Neural cell (in vitro differentiated cells): Measurements from ENCODE around the gene MEGF6. TPM values are rescaled to one million over a fixed set of nuclear protein-coding genes. Genes with fewer than 3 reads are reported as not detected.

Experiments used
- H2AFZ ChIP-seq: fragments of 200-600, 300-800 bp; sonication (generic), shearing (Covaris generic); 2 replicates; pipeline ENCODE4 v1.6.0; 2014; ENCODE audit warnings: low read depth, mild to moderate bottlenecking, antibody characterized with exemption, low read length, moderate library complexity
- H3F3A ChIP-seq: fragments of 200-600 bp; shearing (Covaris generic); 2 replicates; pipeline ENCODE4 v1.6.1; 2016; ENCODE audit warnings: mild to moderate bottlenecking, moderate library complexity, mixed read lengths, antibody characterized with exemption, low read length; ENCODE audit not compliant: insufficient read depth, poor library complexity, severe bottlenecking
- H3K27ac ChIP-seq: fragments of 200-600, 300-800 bp; sonication (generic), shearing (Covaris generic); 2 replicates; pipeline ENCODE4 v1.5.1; 2014; ENCODE audit warnings: mild to moderate bottlenecking, low read length, moderate library complexity
- H3K27me3 ChIP-seq: fragments of 300-800, 200-600 bp; sonication (generic), shearing (Covaris generic); 2 replicates; pipeline ENCODE4 v1.6.0; 2014; ENCODE audit warnings: mild to moderate bottlenecking, low read depth, low read length, moderate library complexity; ENCODE audit not compliant: insufficient read depth
- H3K36me3 ChIP-seq: fragments of 300-800, 200-600 bp; sonication (generic), shearing (Covaris generic); 2 replicates; pipeline ENCODE4 v1.5.1; 2014; ENCODE audit warnings: mild to moderate bottlenecking, antibody characterized with exemption, low read length, moderate library complexity; ENCODE audit not compliant: insufficient read depth
- H3K4me2 ChIP-seq: fragments of 300-800, 200-600 bp; sonication (generic), shearing (Covaris generic); 2 replicates; pipeline ENCODE4 v1.6.0; 2014; ENCODE audit warnings: mild to moderate bottlenecking, low read length
- H3K4me3 ChIP-seq: fragments of 300-800, 200-600 bp; sonication (generic), shearing (Covaris generic); 2 replicates; pipeline ENCODE4 v1.5.1; 2014; ENCODE audit warnings: mild to moderate bottlenecking, low read length, moderate library complexity
- H3K79me2 ChIP-seq: fragments of 200-600 bp; shearing (Covaris generic); replicated peaks from 2 replicates; pipeline ENCODE4 v1.6.0; 2014; ENCODE audit warnings: mild to moderate bottlenecking, low read length, moderate library complexity; ENCODE audit not compliant: insufficient read depth
- H3K9ac ChIP-seq: fragments of 300-800, 200-600 bp; sonication (generic), shearing (Covaris generic); 2 replicates; pipeline ENCODE4 v1.6.1; 2016; ENCODE audit warnings: mild to moderate bottlenecking, low read length, mixed read lengths
- H3K9me2 ChIP-seq: fragments of 200-600 bp; shearing (Covaris generic); 2 replicates; pipeline ENCODE4 v1.6.1; 2016; ENCODE audit warnings: mild to moderate bottlenecking, low read length, mixed read lengths; ENCODE audit not compliant: insufficient read depth
- H3K9me3 ChIP-seq: fragments of 200-600, 300-800 bp; sonication (generic), shearing (Covaris generic); 2 replicates; pipeline ENCODE4 v1.6.1; 2016; ENCODE audit warnings: mild to moderate bottlenecking, mixed run types, low read length, moderate library complexity, mixed read lengths
- H4K20me1 ChIP-seq: fragments of 200-600 bp; shearing (Covaris generic); 2 replicates; pipeline ENCODE4 v1.6.1; 2016; ENCODE audit warnings: mild to moderate bottlenecking, mixed run types; ENCODE audit not compliant: insufficient read depth
- EP300 ChIP-seq: fragments of 450-650 bp; conservative IDR thresholded peaks from 2 replicates; pipeline ENCODE4 v1.6.1; 2014; ENCODE audit warnings: antibody characterized with exemption, mild to moderate bottlenecking, moderate library complexity; ENCODE audit not compliant: poor library complexity, severe bottlenecking
- EZH2 ChIP-seq: fragments of 200-600, 300-800 bp; shearing (Covaris generic), sonication (generic); IDR thresholded peaks from 2 replicates; pipeline ENCODE4 v1.6.1; 2014; ENCODE audit warnings: antibody characterized with exemption, low read length, borderline replicate concordance, mild to moderate bottlenecking; ENCODE audit not compliant: insufficient read depth, poor library complexity, severe bottlenecking
- MXI1 ChIP-seq: fragments of 450-650 bp; conservative IDR thresholded peaks from 2 replicates; pipeline ENCODE4 v1.6.1; 2014; ENCODE audit warnings: antibody characterized with exemption, mild to moderate bottlenecking; ENCODE audit not compliant: poor library complexity, severe bottlenecking
- POLR2AphosphoS5 ChIP-seq: IDR thresholded peaks from 2 replicates; pipeline ENCODE4 v1.6.1; 2012
- RAD21 ChIP-seq: fragments of 450-650 bp; conservative IDR thresholded peaks from 2 replicates; pipeline ENCODE4 v1.6.1; 2014; ENCODE audit warnings: antibody characterized with exemption, mild to moderate bottlenecking, moderate library complexity
- SMC3 ChIP-seq: fragments of 450-650 bp; conservative IDR thresholded peaks from 2 replicates; pipeline ENCODE4 v1.6.1; 2014; ENCODE audit warnings: antibody characterized with exemption, mild to moderate bottlenecking, moderate library complexity; ENCODE audit not compliant: poor library complexity
- TAF1 ChIP-seq: IDR thresholded peaks from 2 replicates; pipeline ENCODE4 v1.6.1; 2012; ENCODE audit warnings: low read depth
- polyA plus RNA-seq: library from polyadenylated mRNA; depleted of rRNA; stranded (reverse); fragments of >200 nt; gene quantifications from 2 replicates; pipeline ENCODE4 v1.2.3, GENCODE V29; 2014
- TF ChIP-seq, protein P1 (sequence below): IDR thresholded peaks from 2 replicates; pipeline ENCODE4 v1.6.1; 2012; ENCODE audit warnings: borderline replicate concordance
- TF ChIP-seq, protein P2 (sequence below): fragments of 450-650 bp; IDR thresholded peaks from 2 replicates; pipeline ENCODE4 v1.5.1; 2014; ENCODE audit warnings: antibody characterized with exemption, mild to moderate bottlenecking, moderate library complexity; ENCODE audit not compliant: poor library complexity, severe bottlenecking

The MEGF6 gene
- polyA plus RNA-seq, 1 donor from 2014 or later: 6.0 TPM

DNA sequence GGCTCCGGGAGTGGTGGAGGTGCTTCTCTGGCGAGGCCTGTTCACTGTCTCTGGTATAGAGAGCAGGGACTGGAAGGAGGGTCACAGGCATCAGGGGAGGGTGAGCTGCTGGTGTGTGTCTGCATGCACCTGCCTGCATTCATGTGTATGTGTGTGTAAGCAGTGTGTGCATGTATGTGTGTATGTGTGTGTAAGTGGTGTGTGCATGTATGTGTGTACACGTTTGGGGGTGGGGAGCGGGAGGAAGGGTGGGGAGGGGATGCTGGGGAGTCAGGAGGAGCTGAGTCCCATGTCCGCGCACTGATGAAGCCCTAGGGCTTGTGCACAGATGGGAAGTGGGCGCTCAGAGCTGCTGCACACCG is 107.8 kb downstream of the MEGF6 start:
- no peak overlapping the region for H2AFZ ChIP-seq

DNA sequence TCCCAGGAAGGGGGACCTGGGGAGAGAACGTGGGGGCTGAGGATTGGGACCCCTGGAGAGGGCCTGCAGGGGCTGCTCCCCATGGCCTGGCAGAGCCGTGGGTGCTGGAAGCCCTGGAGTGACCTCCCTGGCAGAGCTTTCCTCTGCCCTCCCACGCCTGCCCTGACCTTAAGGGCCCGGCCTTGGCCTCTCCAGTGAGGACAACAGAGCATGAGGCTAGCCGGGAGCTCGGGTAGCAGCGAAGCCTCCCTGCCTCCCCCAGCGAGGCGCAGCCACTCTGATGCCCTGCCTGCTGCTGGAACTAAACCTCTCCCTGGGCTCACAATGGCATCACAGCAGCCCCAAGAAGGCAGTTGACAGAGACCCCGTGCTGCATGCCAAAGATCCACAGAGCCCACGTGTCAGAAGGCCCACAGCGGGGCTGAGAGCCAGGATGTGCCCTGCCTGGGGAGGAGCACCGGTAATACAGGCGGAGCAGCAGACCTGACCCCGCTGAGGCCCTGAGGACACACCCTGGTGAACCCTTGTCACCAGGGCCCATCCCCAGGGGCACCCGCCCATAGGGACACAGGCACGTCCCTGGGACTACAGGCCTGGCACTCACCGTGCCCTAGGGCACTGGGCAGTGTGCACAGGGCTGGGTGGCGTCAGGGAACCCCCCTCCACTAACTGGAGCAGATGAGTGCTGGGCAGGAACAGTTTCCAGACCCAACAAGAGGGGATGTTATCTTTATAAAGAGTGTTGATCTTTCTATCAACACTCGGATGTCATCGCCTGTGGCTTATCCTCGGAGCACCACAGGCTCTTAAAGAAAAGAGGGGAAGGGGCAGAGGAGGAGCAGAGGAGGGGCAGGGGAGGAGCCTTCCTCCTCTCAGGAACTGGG is 108.4 kb downstream of the MEGF6 start:
- no peak overlapping the region for H3K4me3 ChIP-seq

More for the DNA sequence above, 107.8 kb downstream of the MEGF6 start:
- H4K20me1 ChIP-seq: no peaks in the 10 kb centered on the region
- H3K9me3 ChIP-seq: no peaks in the 10 kb centered on the region
- H3K9me2 ChIP-seq: no peaks in the 10 kb centered on the region
- H3F3A ChIP-seq: no peaks in the 10 kb centered on the region
- H3K79me2 ChIP-seq: no peaks in the 10 kb centered on the region
- no peaks in the 10 kb centered on the region for H3K27me3 ChIP-seq
- H3K4me3 ChIP-seq: no peak overlapping the region
- H3K27ac ChIP-seq: no peak overlapping the region
- TF ChIP-seq MXI1 (no peak), POLR2AphosphoS5 (no peak)
- TF ChIP-seq, protein P1, sequence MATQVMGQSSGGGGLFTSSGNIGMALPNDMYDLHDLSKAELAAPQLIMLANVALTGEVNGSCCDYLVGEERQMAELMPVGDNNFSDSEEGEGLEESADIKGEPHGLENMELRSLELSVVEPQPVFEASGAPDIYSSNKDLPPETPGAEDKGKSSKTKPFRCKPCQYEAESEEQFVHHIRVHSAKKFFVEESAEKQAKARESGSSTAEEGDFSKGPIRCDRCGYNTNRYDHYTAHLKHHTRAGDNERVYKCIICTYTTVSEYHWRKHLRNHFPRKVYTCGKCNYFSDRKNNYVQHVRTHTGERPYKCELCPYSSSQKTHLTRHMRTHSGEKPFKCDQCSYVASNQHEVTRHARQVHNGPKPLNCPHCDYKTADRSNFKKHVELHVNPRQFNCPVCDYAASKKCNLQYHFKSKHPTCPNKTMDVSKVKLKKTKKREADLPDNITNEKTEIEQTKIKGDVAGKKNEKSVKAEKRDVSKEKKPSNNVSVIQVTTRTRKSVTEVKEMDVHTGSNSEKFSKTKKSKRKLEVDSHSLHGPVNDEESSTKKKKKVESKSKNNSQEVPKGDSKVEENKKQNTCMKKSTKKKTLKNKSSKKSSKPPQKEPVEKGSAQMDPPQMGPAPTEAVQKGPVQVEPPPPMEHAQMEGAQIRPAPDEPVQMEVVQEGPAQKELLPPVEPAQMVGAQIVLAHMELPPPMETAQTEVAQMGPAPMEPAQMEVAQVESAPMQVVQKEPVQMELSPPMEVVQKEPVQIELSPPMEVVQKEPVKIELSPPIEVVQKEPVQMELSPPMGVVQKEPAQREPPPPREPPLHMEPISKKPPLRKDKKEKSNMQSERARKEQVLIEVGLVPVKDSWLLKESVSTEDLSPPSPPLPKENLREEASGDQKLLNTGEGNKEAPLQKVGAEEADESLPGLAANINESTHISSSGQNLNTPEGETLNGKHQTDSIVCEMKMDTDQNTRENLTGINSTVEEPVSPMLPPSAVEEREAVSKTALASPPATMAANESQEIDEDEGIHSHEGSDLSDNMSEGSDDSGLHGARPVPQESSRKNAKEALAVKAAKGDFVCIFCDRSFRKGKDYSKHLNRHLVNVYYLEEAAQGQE: no peak
- no peak overlapping the region for H3K9ac ChIP-seq
- no peak overlapping the region for H3K4me2 ChIP-seq
- no peaks in the 10 kb centered on the region for H3K36me3 ChIP-seq

More for the DNA sequence above, 108.4 kb downstream of the MEGF6 start:
- Histone ChIP-seq H3K27ac (no peak overlapping the region), H3K4me2 (no peak overlapping the region), H3F3A (no peaks in the 10 kb centered on the region), H4K20me1 (no peaks in the 10 kb centered on the region), H2AFZ (no peak overlapping the region), H3K9me2 (no peaks in the 10 kb centered on the region), H3K9ac (no peak overlapping the region), H3K9me3 (no peaks in the 10 kb centered on the region), H3K36me3 (no peaks in the 10 kb centered on the region), H3K79me2 (no peaks in the 10 kb centered on the region), H3K27me3 (no peaks in the 10 kb centered on the region)
- TF ChIP-seq EZH2 (no peak), SMC3 (no peak), TAF1 (no peak), MXI1 (no peak), RAD21 (no peak), POLR2AphosphoS5 (no peak), EP300 (no peak)
- TF ChIP-seq, protein P1: no peak
- TF ChIP-seq, protein P2, sequence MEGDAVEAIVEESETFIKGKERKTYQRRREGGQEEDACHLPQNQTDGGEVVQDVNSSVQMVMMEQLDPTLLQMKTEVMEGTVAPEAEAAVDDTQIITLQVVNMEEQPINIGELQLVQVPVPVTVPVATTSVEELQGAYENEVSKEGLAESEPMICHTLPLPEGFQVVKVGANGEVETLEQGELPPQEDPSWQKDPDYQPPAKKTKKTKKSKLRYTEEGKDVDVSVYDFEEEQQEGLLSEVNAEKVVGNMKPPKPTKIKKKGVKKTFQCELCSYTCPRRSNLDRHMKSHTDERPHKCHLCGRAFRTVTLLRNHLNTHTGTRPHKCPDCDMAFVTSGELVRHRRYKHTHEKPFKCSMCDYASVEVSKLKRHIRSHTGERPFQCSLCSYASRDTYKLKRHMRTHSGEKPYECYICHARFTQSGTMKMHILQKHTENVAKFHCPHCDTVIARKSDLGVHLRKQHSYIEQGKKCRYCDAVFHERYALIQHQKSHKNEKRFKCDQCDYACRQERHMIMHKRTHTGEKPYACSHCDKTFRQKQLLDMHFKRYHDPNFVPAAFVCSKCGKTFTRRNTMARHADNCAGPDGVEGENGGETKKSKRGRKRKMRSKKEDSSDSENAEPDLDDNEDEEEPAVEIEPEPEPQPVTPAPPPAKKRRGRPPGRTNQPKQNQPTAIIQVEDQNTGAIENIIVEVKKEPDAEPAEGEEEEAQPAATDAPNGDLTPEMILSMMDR: no peak
